Prostate gland (tissue), 2 donors: ENCODE data around the gene SLCO1B1.
"Not testable (repeated sequence)": the region's sequence is repeated elsewhere in the genome, so short reads cannot be mapped to it uniquely, and the experiment has no call there.

Experiments used
- POLR2A ChIP-seq: fragments of 450-650 bp; IDR thresholded peaks from one replicate; pipeline ENCODE4 v1.6.1; 2016; ENCODE audit warnings: antibody characterized with exemption, mild to moderate bottlenecking
- POLR2AphosphoS5 ChIP-seq: sonication (generic); formaldehyde crosslinking; IDR thresholded peaks from one replicate; pipeline ENCODE4 v1.6.1; 2017; ENCODE audit warnings: antibody characterized with exemption
- TF ChIP-seq, protein P1 (sequence below), 4 experiments: fragments of 200-600 bp in 2 of 4; fragments of 450-650 bp in 2 of 4; sonication (generic) in 2 of 4; IDR thresholded peaks; 1 replicate in 3 of 4; 2 replicates in 1 of 4; pipeline ENCODE4 v1.5.1; 2016 to 2019; ENCODE audit warnings: antibody characterized with exemption in 4 of 4, mild to moderate bottlenecking in 2 of 4, moderate library complexity in 2 of 4

DNA sequence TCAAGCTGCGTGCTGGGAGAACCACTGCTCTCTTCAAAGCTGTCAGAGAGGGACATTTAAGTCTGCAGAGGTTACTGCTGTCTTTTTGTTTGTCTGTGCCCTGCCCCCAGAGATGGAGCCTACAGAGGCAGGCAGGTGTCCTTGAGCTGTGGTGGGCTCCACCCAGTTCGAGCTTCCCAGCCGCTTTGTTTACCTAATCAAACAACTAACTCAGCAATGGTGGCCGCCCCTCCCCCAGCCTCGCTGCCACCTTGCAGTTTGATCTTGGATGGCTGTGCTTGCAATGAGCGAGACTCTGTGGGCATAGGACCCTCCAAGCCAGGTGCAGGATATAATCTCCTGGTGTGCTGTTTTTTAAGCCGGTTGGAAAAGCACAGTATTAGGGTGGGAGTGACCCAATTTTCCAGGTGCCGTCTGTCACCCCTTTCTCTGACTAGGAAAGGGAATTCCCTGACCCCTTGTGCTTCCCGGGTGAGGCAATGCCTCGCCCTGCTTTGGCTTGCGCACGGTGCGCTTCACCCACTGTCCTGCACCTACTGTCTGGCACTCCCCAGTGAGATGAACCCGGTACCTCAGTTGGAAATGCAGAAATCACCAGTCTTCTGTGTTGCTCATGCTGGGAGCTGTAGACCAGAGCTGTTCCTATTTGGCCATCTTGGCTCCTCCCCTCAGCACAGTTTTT is 6.5 kb downstream of the SLCO1B1 start:
- TF ChIP-seq, protein P1, sequence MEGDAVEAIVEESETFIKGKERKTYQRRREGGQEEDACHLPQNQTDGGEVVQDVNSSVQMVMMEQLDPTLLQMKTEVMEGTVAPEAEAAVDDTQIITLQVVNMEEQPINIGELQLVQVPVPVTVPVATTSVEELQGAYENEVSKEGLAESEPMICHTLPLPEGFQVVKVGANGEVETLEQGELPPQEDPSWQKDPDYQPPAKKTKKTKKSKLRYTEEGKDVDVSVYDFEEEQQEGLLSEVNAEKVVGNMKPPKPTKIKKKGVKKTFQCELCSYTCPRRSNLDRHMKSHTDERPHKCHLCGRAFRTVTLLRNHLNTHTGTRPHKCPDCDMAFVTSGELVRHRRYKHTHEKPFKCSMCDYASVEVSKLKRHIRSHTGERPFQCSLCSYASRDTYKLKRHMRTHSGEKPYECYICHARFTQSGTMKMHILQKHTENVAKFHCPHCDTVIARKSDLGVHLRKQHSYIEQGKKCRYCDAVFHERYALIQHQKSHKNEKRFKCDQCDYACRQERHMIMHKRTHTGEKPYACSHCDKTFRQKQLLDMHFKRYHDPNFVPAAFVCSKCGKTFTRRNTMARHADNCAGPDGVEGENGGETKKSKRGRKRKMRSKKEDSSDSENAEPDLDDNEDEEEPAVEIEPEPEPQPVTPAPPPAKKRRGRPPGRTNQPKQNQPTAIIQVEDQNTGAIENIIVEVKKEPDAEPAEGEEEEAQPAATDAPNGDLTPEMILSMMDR (IDR thresholded peaks at IDR 0.05) = not testable (repeated sequence)
- TF ChIP-seq POLR2A, POLR2AphosphoS5: not testable (repeated sequence)
